Smooth muscle cell (in vitro differentiated cells): ENCODE results near the gene CAPRIN2. TPM values are rescaled to one million over a fixed set of nuclear protein-coding genes. Genes with fewer than 3 reads are reported as not detected.
A peak's percentile ranks its signal among the peaks of the same experiment; 100 is the strongest.

Experiments used
- DNase-seq: peaks from one replicate; lab custom pipeline; 2025; ENCODE audit not compliant: unreplicated experiment; lab: John Stamatoyannopoulos, UW
- H2AFZ ChIP-seq: fragments of 200-600 bp; sonication (generic); 2 replicates; pipeline ENCODE4 v1.6.0; 2016; ENCODE audit warnings: antibody characterized with exemption, low read depth, mild to moderate bottlenecking
- H3F3A ChIP-seq: fragments of 200-600 bp; sonication (generic); 2 replicates; pipeline ENCODE4 v1.6.0; 2017; ENCODE audit warnings: antibody characterized with exemption, low read depth
- H3K27ac ChIP-seq: fragments of 200-600 bp; sonication (generic); 2 replicates; pipeline ENCODE4 v1.5.1; 2016; ENCODE audit warnings: low read depth, mild to moderate bottlenecking
- H3K27me3 ChIP-seq: fragments of 200-600 bp; sonication (generic); 2 replicates; pipeline ENCODE4 v1.6.1; 2016; ENCODE audit warnings: low read depth, mild to moderate bottlenecking
- H3K36me3 ChIP-seq: fragments of 200-600 bp; sonication (generic); 2 replicates; pipeline ENCODE4 v1.5.1; 2016; ENCODE audit warnings: low read depth
- H3K4me1 ChIP-seq: fragments of 200-600 bp; sonication (generic); 2 replicates; pipeline ENCODE4 v1.5.1; 2016; ENCODE audit warnings: low read depth
- H3K4me2 ChIP-seq: fragments of 200-600 bp; sonication (generic); 2 replicates; pipeline ENCODE4 v1.6.0; 2016; ENCODE audit warnings: mild to moderate bottlenecking
- H3K4me3 ChIP-seq: fragments of 200-600 bp; sonication (generic); 2 replicates; pipeline ENCODE4 v1.5.1; 2016; ENCODE audit warnings: mild to moderate bottlenecking
- H3K79me2 ChIP-seq: fragments of 200-600 bp; sonication (generic); 2 replicates; pipeline ENCODE4 v1.6.0; 2016; ENCODE audit warnings: low read depth, mild to moderate bottlenecking
- H3K9ac ChIP-seq: fragments of 200-600 bp; sonication (generic); 2 replicates; pipeline ENCODE4 v1.6.0; 2016; ENCODE audit warnings: low read depth
- H3K9me3 ChIP-seq: fragments of 200-600 bp; sonication (generic); replicated peaks from 2 replicates; pipeline ENCODE4 v1.5.1; 2016; ENCODE audit warnings: low read depth
- H4K20me1 ChIP-seq: fragments of 200-600 bp; sonication (generic); 2 replicates; pipeline ENCODE4 v1.6.0; 2016; ENCODE audit warnings: low read depth
- WGBS: methylation state at CpG from one replicate; pipeline ENCODE4 v1.1.7; 2016; ENCODE audit warnings: low lambda C conversion rate; 5-methylcytosine and 5-hydroxymethylcytosine counted together
- polyA plus RNA-seq: library from polyadenylated mRNA; unstranded; fragments of >200 nt; fragmentation: Nextera tagmentation; extraction: Ambion mirVana; gene quantifications from 2 replicates; pipeline ENCODE4 v1.2.1, GENCODE V29; 2016
- total RNA-seq: library from RNA; depleted of rRNA; stranded (reverse); fragments of >200 nt; gene quantifications from 2 replicates; pipeline ENCODE4 v1.2.3, GENCODE V29; 2014
- TF ChIP-seq, protein P1 (sequence below): fragments of 200-600 bp; sonication (generic); IDR thresholded peaks from 2 replicates; pipeline ENCODE4 v1.5.1; 2017; ENCODE audit warnings: borderline replicate concordance, mild to moderate bottlenecking, antibody characterized with exemption; ENCODE audit not compliant: insufficient read depth, poor library complexity, severe bottlenecking

CAPRIN2 gene
- total and polyA plus RNA-seq, 2 experiments from 2014 or later = 14.7 to 31.0 TPM

GRCh38 chr12:30730011-30730410 lies 24.7 kb downstream of the CAPRIN2 start:
- H2AFZ ChIP-seq = no peak overlapping the region
- H3K36me3 ChIP-seq = peaks cover 15% of the 10 kb centered on the region
- no peak overlapping the region for H3K4me2 ChIP-seq
- no peak overlapping the region for H3K9ac ChIP-seq
- H3K9me3 ChIP-seq = no peaks in the 10 kb centered on the region
- WGBS = 95% methylated on average over 2 of the region's 2 CpGs
- no peaks in the 10 kb centered on the region for H3K79me2 ChIP-seq
- H4K20me1 ChIP-seq = peaks cover 2% of the 10 kb centered on the region
- TF ChIP-seq, protein P1, sequence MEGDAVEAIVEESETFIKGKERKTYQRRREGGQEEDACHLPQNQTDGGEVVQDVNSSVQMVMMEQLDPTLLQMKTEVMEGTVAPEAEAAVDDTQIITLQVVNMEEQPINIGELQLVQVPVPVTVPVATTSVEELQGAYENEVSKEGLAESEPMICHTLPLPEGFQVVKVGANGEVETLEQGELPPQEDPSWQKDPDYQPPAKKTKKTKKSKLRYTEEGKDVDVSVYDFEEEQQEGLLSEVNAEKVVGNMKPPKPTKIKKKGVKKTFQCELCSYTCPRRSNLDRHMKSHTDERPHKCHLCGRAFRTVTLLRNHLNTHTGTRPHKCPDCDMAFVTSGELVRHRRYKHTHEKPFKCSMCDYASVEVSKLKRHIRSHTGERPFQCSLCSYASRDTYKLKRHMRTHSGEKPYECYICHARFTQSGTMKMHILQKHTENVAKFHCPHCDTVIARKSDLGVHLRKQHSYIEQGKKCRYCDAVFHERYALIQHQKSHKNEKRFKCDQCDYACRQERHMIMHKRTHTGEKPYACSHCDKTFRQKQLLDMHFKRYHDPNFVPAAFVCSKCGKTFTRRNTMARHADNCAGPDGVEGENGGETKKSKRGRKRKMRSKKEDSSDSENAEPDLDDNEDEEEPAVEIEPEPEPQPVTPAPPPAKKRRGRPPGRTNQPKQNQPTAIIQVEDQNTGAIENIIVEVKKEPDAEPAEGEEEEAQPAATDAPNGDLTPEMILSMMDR = no peak
- H3K4me1 ChIP-seq = no peaks in the 10 kb centered on the region
- H3K27ac ChIP-seq = no peak overlapping the region
- no peak overlapping the region for H3K4me3 ChIP-seq
- DNase-seq = no peak
- H3F3A ChIP-seq = no peaks in the 10 kb centered on the region
- no peaks in the 10 kb centered on the region for H3K27me3 ChIP-seq

- H3K4me2 ChIP-seq = no peak overlapping the region
- H3K4me1 ChIP-seq = no peaks in the 10 kb centered on the region
- DNase-seq = no peak
- H3K27me3 ChIP-seq = no peaks in the 10 kb centered on the region
- 96% methylated on average over 4 of the region's 4 CpGs for WGBS
- peaks cover 2% of the 10 kb centered on the region for H4K20me1 ChIP-seq
- TF ChIP-seq, protein P1 = no peak
- no peak overlapping the region for H3K4me3 ChIP-seq
- no peaks in the 10 kb centered on the region for H3F3A ChIP-seq
- no peaks in the 10 kb centered on the region for H3K79me2 ChIP-seq
- peaks cover 11% of the 10 kb centered on the region for H3K36me3 ChIP-seq
- no peak overlapping the region for H3K9ac ChIP-seq
- H3K9me3 ChIP-seq = no peaks in the 10 kb centered on the region
- H3K27ac ChIP-seq = no peak overlapping the region
- no peak overlapping the region for H2AFZ ChIP-seq
These were observed 25.2 kb downstream of the CAPRIN2 start for GRCh38 chr12:30729547-30729946.

- no peak overlapping the region for H3K4me2 ChIP-seq
- no peaks in the 10 kb centered on the region for H3K79me2 ChIP-seq
- H3K27me3 ChIP-seq = no peaks in the 10 kb centered on the region
- H4K20me1 ChIP-seq = no peaks in the 10 kb centered on the region
- H3K9ac ChIP-seq = no peak overlapping the region
- H3K9me3 ChIP-seq = no peaks in the 10 kb centered on the region
- TF ChIP-seq, protein P1 = no peak
- H3F3A ChIP-seq = no peaks in the 10 kb centered on the region
- WGBS = 98% methylated on average over 1 of the region's 1 CpG
- H3K4me1 ChIP-seq = no peaks in the 10 kb centered on the region
- H3K27ac ChIP-seq = no peak overlapping the region
- DNase-seq = no peak
- H3K4me3 ChIP-seq = no peak overlapping the region
- H2AFZ ChIP-seq = no peak overlapping the region
- H3K36me3 ChIP-seq = peaks cover 20% of the 10 kb centered on the region
These were observed 28.1 kb downstream of the CAPRIN2 start for GRCh38 chr12:30726647-30727046.

- no peaks in the 10 kb centered on the region for H3K9me3 ChIP-seq
- no peaks in the 10 kb centered on the region for H3K79me2 ChIP-seq
- H3K4me3 ChIP-seq = no peak overlapping the region
- H3K4me2 ChIP-seq = peak overlapping the region; percentile 9
- H3F3A ChIP-seq = no peaks in the 10 kb centered on the region
- H3K4me1 ChIP-seq = no peaks in the 10 kb centered on the region
- TF ChIP-seq, protein P1 = no peak
- WGBS = 14% methylated on average over 1 of the region's 1 CpG
- peak overlapping the region; percentile 20 for H3K27ac ChIP-seq
- no peak overlapping the region for H2AFZ ChIP-seq
- DNase-seq = no peak
- no peaks in the 10 kb centered on the region for H3K27me3 ChIP-seq
- no peaks in the 10 kb centered on the region for H4K20me1 ChIP-seq
- H3K9ac ChIP-seq = no peak overlapping the region
- peaks cover 26% of the 10 kb centered on the region for H3K36me3 ChIP-seq
These were observed 29.0 kb downstream of the CAPRIN2 start for GRCh38 chr12:30725739-30726138.
